Esophagus squamous epithelium (tissue), 5 donors: ENCODE measurements around the gene EFCAB12. TPM values are rescaled to one million over a fixed set of nuclear protein-coding genes. Genes with fewer than 3 reads are reported as not detected.
A peak's percentile ranks its signal among the peaks of the same experiment; 100 is the strongest.

Source experiments
- DNase-seq: peaks from one replicate; lab custom pipeline; 2025; lab: John Stamatoyannopoulos, UW
- H3K27ac ChIP-seq, 4 donors: fragments of 200-600 bp; sonication (generic); one replicate each; pipeline ENCODE4 v1.5.1; 2016 to 2019; ENCODE audit warnings: mild to moderate bottlenecking in 1 of 4
- H3K27me3 ChIP-seq, 4 donors: fragments of 200-600 bp; sonication (generic); 1 replicate in 3 of 4; 2 replicates in 1 of 4; pipeline versions ENCODE4 v1.5.1 to v1.6.0; 2017 to 2021; ENCODE audit warnings: antibody characterized with exemption in 1 of 4
- H3K36me3 ChIP-seq, 3 donors: fragments of 200-600 bp; sonication (generic); one replicate each; pipeline ENCODE4 v1.5.1; 2016 to 2019
- H3K4me1 ChIP-seq, 3 donors: fragments of 200-600 bp; sonication (generic); one replicate each; pipeline ENCODE4 v1.5.1; 2017 to 2019
- H3K4me3 ChIP-seq, 4 donors: fragments of 200-600 bp; sonication (generic); 1 replicate in 3 of 4; 2 replicates in 1 of 4; pipeline ENCODE4 v1.5.1; 2016 to 2019; ENCODE audit warnings: mild to moderate bottlenecking in 2 of 4, moderate library complexity in 1 of 4
- H3K9me3 ChIP-seq, 3 donors: fragments of 200-600 bp; sonication (generic); one replicate each; pipeline ENCODE4 v1.5.1; 2016 to 2019
- POLR2A ChIP-seq, 4 donors: fragments of 450-650 bp; IDR thresholded peaks; one replicate each; pipeline ENCODE4 v1.6.1; 2017; ENCODE audit warnings: antibody characterized with exemption in 4 of 4, mild to moderate bottlenecking in 4 of 4, moderate library complexity in 3 of 4
- WGBS, 2 donors: methylation state at CpG; one replicate each; pipeline ENCODE4 v1.1.5; 2018; 5-methylcytosine and 5-hydroxymethylcytosine counted together
- intact Hi-C: fragments of 100-400 bp; cut with DNase I; formaldehyde crosslinking; loops from one replicate; pipeline ENCODE4 v1.15.0; 2022
- total RNA-seq, 4 donors: library from RNA; depleted of rRNA; stranded (reverse); fragments of >200 nt; gene quantifications; one replicate each; pipeline ENCODE4 v1.1.0, GENCODE V29; 2016
- TF ChIP-seq, protein P1 (sequence below), 6 experiments: fragments of 450-650 bp in 4 of 6; fragments of 200-600 bp in 2 of 6; sonication (generic) in 2 of 6; IDR thresholded peaks; one replicate each; pipeline ENCODE4 v1.5.1; 2016 to 2019; ENCODE audit warnings: antibody characterized with exemption in 6 of 6, mild to moderate bottlenecking in 4 of 6, moderate library complexity in 4 of 6
- donor health status: DM: yes; HTN: yes; CAD: no.

The EFCAB12 gene
- total RNA-seq, 4 donors from 2014 or later = under 0.01 TPM; not detected in 3

- H3K4me3 ChIP-seq = no peak overlapping the region
- intact Hi-C loops = no loop called here
- H3K9me3 ChIP-seq = no peaks in the 10 kb centered on the region
- DNase-seq = no peak
- H3K4me1 ChIP-seq = peaks cover 0 to 12% (median 0%) of the 10 kb centered on the region in 3 donors
- no peaks in the 10 kb centered on the region for H3K27me3 ChIP-seq
- peaks cover 0 to 27% (median 0%) of the 10 kb centered on the region in 3 donors for H3K36me3 ChIP-seq
- no peak overlapping the region for H3K27ac ChIP-seq
- 51 to 75% methylated on average over 4 of the region's 6 CpGs for WGBS, 2 donors
- no peak for TF ChIP-seq POLR2A (IDR thresholded peaks at IDR 0.05)
- TF ChIP-seq, protein P1, sequence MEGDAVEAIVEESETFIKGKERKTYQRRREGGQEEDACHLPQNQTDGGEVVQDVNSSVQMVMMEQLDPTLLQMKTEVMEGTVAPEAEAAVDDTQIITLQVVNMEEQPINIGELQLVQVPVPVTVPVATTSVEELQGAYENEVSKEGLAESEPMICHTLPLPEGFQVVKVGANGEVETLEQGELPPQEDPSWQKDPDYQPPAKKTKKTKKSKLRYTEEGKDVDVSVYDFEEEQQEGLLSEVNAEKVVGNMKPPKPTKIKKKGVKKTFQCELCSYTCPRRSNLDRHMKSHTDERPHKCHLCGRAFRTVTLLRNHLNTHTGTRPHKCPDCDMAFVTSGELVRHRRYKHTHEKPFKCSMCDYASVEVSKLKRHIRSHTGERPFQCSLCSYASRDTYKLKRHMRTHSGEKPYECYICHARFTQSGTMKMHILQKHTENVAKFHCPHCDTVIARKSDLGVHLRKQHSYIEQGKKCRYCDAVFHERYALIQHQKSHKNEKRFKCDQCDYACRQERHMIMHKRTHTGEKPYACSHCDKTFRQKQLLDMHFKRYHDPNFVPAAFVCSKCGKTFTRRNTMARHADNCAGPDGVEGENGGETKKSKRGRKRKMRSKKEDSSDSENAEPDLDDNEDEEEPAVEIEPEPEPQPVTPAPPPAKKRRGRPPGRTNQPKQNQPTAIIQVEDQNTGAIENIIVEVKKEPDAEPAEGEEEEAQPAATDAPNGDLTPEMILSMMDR (IDR thresholded peaks at IDR 0.05) = peak; percentile 58 to 83 (median 64)
Observed at GRCh38 chr3:129383292-129383860, 45.1 kb downstream of the EFCAB12 start.

DNA sequence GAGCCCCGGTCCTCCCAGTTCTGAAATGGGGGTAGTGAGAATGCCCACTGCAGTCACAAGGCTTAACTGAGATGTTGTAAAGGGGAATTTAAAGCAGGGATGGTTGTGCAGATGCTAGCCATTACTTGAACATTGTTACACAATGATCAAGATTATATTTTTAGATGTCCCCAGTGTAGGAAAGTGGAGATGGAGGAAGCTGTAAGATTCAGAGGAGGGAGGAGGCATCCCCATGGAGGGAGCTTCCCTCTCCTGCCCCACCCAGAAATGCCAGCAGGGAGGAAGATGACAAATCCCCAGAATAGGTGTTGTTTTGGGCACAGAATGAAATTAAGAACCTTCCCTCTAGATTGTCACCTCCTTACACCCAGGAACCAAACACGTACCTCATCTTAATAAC is 46.1 kb downstream of the EFCAB12 start:
- WGBS, 2 donors = 76 to 88% methylated on average over 1 of the region's 2 CpGs
- TF ChIP-seq, protein P1 (IDR thresholded peaks at IDR 0.05) = no peak
- no peak for TF ChIP-seq POLR2A (IDR thresholded peaks at IDR 0.05)

DNA sequence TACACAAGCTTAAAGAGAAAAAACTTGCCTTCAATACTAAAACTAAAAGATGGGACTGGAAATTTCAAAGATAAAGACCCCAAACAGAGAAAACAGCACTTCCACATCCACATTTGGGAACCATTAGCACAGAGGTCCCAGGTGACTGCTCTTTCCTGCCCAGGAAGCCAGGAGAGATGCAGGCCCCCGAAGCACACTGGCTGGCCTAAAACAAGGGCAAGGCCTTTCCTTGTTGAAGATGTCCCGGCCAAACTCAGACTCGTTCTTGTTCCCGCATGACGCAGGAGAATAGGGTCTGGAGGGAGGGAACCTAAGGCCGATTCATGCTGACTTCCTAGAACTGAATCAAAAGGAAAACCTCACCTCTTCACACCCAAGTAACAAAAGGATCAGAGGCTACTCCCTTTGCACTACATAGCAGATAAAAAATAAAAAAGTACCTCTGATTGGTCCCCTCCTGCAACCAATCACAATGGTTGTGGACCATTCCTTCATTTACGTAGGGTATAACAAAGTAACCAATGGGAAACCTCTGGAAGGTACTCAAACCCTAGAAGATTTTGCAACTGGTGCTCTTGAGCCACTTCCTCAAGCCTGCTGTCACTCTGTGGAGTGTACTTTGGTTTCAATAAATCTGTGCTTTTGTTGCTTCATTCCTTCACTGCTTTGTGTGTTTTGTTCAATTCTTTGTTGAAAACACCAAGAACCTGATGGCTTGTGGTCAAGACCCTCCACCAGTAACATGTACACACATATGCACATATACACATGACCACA is 48.7 kb downstream of the EFCAB12 start:
- intact Hi-C loops = no loop called here
- DNase-seq = no peak

More for the DNA sequence above, 46.1 kb downstream of the EFCAB12 start:
- H3K9me3 ChIP-seq = no peaks in the 10 kb centered on the region
- peaks cover 0 to 17% (median 0%) of the 10 kb centered on the region in 3 donors for H3K36me3 ChIP-seq
- peaks cover 0 to 2% (median 0%) of the 10 kb centered on the region in 3 donors for H3K4me1 ChIP-seq
- no peak overlapping the region for H3K27ac ChIP-seq
- intact Hi-C loops = no loop called here
- H3K4me3 ChIP-seq = no peak overlapping the region
- no peaks in the 10 kb centered on the region for H3K27me3 ChIP-seq
- DNase-seq = no peak

GRCh38 chr3:129378949-129379348 is 49.5 kb downstream of the EFCAB12 start:
- no peak for DNase-seq
- TF ChIP-seq, protein P1 (IDR thresholded peaks at IDR 0.05) = no peak
- no peak for TF ChIP-seq POLR2A (IDR thresholded peaks at IDR 0.05)
- Histone ChIP-seq H3K27ac (no peak overlapping the region), H3K9me3 (no peaks in the 10 kb centered on the region), H3K27me3 (no peaks in the 10 kb centered on the region), H3K4me3 (no peak overlapping the region), H3K36me3 (no peaks in the 10 kb centered on the region), H3K4me1 (no peaks in the 10 kb centered on the region)
- intact Hi-C loops = no loop called here
- 50 to 82% methylated on average over 1 of the region's 1 CpG for WGBS, 2 donors

More for the DNA sequence above, 48.7 kb downstream of the EFCAB12 start:
- Histone ChIP-seq H3K27me3 (no peaks in the 10 kb centered on the region), H3K9me3 (no peaks in the 10 kb centered on the region), H3K4me1 (no peaks in the 10 kb centered on the region), H3K4me3 (no peak overlapping the region), H3K27ac (no peak overlapping the region), H3K36me3 (no peaks in the 10 kb centered on the region)
- 83 to 86% methylated on average over 7 of the region's 7 CpGs for WGBS, 2 donors
- TF ChIP-seq, protein P1 (IDR thresholded peaks at IDR 0.05) = no peak
- TF ChIP-seq POLR2A (IDR thresholded peaks at IDR 0.05) = no peak

DNA sequence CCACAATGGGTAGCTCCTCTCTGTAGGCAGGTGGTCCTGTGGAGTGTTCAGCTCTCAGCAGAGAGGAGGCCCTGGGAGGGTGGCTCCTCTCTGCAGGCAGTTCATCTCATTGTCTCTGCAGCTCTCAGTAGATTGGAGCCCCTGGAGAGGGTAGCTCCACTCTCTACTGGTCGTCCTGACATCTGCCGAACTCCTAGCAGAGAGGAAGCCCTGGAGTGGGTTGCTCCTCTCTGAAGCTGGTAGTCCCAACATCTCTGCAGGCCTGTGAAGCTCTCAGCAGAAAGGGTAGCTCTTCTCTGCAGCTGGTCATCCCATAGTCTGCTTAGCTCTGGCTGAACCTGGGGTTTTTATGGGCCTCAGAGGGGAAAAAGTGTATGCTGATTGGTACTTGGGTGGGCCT is 50.8 kb downstream of the EFCAB12 start:
- Histone ChIP-seq H3K36me3 (no peaks in the 10 kb centered on the region), H3K4me1 (no peaks in the 10 kb centered on the region), H3K27ac (no peak overlapping the region), H3K4me3 (no peak overlapping the region), H3K9me3 (no peaks in the 10 kb centered on the region), H3K27me3 (no peaks in the 10 kb centered on the region)
- TF ChIP-seq, protein P1 (IDR thresholded peaks at IDR 0.05) = no peak
- no peak for TF ChIP-seq POLR2A (IDR thresholded peaks at IDR 0.05)
- no CpG with 5 or more reads among the region's 2 CpGs for WGBS, 2 donors
- intact Hi-C loops = no loop called here
- no peak for DNase-seq
